ENCODE results near the gene NSD2.
"Not testable (repeated sequence)": the region's sequence is repeated elsewhere in the genome, so short reads cannot be mapped to it uniquely, and the experiment has no call there.

NSD2 gene

DNA sequence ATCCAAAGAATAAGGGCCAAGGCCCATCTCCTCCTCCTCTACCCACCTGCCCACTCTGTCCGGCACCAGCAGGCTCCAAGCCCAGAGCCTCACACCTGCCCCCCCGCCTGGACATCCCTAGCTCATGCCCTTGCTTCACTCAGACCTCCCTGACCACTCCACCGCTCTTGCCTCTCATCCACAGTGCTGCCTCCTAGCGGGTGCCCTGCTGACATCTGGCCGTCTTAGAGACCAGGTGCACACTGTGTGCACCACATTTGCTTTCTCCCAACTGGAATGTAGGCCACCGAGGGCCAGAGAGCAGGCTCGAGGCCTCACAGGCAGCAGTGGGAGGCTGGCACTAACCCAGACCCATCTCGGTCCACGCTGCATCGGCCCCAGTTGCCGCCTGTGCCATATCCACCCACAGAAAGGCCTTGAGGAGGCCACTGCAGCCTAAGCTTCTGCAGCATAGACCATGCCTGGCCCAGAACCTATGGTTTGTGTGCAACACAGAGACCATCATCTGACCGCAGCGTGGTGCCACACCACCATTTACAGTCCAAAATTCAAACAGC lies 28.8 kb upstream of the NSD2 start:
- no peak for DNase-seq

DNA sequence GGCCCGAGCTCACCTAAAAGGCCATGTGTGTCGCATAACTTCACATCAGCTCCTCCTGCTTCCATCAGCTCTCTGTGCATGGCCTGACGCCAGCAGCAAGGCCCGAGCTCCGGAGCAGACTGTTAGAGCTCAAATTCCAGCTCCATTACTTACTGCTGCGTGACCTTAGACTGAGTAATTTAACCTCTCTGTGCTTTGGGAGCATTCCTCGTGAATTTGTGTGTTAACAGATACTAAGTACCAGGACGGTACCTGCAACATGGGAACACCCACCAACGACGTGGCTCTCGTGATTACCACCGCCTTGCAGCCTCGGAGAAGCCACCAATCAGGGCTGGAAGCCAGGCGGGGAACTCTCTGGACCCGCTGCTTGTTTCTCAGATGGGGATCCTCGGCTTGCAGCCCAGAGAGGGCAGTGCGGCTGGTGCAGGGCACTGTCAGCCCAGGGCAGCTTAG lies 28.2 kb upstream of the NSD2 start:
- no peak for DNase-seq

DNA sequence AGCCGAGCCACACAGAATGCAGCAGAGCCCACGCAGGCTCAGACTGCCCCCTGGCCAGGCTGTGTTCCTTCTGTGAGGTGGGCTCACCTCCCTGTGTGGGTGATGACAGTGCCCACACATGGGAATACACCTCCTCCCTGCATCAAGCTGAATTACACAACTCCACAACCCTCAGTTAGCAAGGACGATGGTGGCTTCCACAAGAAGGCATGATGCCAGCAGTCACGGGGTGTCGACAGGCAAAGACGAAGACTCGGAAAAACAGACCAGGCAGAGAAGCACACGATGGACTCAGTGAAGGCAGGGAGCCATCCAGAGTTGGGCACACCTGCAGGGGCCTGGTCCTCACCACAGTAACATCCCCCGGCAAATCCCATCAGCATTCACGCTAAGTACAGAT lies 27.3 kb upstream of the NSD2 start:
- no peak for DNase-seq

DNA sequence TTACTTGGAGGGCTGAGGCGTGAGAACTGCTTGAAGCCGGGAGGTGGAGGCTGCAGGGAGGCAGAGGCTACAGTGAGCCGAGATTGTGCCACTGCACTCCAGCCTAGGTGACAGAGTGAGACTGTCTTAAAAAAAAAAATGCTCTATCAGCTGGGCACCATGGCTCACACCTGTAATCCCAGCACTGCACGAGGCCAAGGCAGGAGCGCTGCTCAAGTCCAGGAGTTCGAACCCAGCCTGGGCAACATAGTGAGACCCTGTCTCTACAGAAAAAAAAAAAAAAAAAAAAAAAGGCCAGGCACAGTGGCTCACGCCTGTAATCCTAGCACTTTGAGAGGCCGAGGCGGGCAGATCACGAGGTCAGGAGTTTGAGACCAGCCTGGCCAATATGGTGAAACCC lies 26.6 kb upstream of the NSD2 start:
- DNase-seq: not testable (repeated sequence)

DNA sequence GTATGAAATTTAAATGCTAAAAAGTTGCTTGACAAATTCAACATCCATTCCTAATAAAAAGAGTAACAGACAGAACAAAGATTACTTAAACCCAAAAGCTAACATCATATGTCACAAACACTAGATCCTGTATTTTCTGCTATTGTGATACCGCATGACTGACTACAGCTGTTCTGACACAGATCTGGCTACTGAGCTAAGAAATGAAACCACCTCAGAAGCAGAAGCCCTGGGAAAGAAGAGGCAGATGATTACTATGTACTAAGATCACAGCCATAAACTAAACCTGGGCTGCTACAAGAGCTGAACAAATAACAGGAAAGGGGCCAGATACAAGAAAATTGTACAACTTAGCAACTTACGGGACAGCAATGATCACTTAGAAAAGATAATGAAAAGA lies 24.6 kb upstream of the NSD2 start:
- DNase-seq: no peak

DNA sequence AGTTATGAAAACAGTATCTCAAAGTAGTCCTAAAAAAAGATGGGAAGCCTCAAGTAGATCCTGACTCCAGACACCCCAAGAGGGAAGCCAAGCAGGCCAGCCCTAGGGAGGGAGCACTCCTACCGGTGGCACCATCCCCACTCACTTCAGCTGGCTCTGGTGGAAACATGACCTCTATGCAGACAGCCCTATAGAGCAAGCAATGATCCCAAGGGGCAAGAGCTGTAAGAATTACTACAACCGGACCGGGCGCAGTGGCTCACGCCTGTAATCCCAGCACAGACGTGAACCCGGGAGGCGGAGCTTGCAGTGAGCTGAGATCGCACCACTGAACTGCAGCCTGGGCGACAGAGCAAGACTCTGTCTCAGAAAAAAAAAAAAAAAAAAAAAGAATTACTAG lies 20.9 kb upstream of the NSD2 start:
- DNase-seq: no peak

DNA sequence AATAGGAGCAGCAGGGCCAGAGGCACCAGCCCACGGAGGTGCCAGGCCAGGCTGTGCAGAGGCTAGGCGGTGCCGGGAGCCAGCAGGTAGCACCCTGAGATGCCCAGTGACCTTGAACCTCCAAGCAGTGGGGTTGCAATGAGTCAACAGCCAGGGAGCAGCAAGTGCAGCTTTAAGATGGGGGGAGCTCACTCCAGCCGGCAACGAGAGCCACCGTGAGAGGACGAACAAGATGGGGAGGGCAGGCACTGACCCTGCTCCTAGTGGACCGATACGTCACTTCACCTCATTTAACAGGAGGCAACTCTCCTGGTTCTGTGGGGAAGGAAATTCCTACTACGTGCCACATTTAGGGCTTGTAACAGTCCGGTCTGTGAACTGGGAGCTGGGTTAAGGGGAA lies 20.0 kb upstream of the NSD2 start:
- DNase-seq: no peak

DNA sequence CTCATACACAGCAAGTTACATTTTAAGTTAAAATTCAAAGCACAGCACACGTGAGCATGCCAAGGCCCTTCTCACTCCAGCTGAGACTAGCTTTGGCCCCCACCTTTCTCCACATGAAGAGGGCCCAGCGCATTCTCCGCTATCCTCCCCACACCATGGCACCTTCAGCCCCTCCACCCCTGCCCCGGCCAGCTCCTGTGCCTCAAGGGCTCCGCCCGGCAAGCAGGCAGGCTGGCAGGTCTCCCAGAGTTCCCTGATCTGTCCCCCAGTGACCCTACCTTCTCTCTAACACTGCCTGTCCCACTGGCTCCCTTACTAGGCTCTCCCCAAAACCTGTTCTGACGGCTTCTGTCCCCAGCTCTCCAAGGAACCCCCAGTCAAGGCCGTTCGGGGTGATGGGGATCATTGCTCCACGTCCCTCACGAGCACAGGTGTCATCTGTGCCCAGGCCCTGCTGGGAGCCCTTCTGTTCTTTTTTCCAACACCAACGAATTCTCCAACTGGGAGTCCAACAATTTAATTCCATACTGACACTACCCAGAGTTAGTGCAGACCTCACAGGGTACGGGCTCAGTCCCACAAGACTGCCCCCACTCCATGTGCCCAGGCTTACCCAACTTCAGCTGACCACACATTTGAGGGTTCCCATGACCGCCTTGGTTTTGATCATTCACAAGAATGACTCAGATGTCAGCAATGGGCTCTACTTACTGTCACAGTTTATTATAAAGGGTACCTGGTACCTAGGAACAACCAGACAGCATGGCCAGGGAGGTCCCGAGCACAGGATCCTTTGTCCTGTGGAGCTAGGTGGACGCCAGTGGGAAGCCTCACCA lies 19.4 kb upstream of the NSD2 start:
- DNase-seq: no peak

DNA sequence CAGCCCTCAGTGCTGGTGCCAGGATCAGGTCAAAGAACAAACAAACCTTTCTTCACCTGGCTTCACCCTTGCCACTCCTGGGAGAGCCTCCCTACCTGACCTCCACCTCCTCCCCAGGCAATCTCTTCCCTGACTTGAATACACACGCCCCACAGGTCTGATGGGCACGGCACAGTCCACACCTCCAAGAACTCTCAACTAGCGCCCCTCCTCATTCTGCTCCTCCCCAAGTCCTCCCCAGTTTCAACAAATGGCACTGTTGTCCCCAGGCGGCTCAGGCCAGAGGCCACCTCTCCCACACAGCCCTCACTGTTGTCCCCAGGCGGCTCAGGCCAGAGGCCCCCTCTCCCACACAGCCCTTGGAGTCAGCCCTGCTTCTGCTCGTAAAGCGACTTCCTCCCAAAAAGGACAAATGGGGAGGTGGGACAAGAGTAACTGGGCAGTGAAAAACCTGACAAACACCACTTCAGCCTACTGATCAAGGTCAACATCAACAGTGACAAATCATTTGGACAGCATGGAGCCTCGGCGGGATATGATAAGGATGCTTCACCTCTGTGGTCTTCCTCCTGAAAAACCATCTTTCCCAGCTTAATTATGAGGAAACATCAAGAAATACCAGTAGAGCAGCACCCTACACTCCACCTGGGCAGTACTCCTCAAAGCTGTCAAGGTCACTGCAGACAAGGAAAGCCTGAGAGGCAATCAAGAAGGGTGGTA lies 18.1 kb upstream of the NSD2 start:
- no peak for DNase-seq

DNA sequence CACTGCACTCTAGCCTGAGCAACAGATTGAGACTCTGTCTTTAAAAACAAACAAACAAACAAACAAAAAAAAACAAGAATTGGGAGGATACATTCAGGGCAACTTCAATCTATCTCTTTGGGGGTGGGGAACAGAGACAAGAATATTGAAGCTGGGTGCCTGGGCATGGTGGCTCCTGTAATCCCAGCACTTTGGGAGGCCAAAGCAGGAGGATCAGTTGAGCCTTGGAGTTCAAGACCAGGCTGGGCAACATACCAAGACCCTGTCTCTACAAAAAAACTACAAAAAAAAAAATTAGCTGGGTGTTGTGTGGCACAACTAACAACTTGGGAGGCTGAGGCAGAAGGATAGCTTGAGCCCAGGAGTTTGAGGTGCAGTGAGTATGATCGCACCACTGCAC lies 16.4 kb upstream of the NSD2 start:
- no peak for DNase-seq

DNA sequence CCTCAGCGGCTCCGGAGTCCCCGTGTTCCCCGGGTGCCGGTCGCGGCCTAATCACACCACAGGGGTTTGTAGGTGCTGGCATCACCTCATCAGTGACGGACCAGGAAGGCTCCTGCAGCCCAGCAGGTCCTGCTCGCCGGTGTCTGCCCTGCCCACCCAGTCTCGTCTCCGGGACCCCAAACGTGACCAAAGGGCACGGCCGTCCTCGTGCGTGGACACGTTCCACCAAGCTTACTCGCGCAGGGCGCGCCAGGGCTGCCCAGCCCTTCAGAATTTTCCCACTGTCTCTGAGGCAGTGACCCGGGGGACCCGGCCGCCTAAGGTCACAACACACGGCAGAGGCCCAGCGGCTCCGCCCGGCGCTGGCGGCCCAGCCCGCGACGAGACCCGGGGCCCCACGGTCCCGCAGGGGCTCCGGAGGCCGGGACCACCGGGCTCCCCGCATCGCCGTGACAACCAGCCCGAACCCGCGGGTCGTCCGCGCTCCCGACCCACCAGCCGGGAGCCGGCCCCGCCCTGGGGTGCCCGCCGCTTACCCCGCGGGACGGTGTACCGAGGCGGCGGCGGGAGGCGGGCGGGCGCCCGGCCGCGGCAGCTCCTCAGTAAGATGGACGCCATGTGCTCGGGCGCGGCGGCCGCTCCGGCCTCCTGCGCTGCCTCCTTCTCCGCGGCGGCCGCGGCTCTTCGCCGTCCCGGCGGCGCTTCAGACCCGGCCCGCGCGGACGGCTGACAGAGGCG lies 15.7 kb upstream of the NSD2 start:
- no peak for DNase-seq

DNA sequence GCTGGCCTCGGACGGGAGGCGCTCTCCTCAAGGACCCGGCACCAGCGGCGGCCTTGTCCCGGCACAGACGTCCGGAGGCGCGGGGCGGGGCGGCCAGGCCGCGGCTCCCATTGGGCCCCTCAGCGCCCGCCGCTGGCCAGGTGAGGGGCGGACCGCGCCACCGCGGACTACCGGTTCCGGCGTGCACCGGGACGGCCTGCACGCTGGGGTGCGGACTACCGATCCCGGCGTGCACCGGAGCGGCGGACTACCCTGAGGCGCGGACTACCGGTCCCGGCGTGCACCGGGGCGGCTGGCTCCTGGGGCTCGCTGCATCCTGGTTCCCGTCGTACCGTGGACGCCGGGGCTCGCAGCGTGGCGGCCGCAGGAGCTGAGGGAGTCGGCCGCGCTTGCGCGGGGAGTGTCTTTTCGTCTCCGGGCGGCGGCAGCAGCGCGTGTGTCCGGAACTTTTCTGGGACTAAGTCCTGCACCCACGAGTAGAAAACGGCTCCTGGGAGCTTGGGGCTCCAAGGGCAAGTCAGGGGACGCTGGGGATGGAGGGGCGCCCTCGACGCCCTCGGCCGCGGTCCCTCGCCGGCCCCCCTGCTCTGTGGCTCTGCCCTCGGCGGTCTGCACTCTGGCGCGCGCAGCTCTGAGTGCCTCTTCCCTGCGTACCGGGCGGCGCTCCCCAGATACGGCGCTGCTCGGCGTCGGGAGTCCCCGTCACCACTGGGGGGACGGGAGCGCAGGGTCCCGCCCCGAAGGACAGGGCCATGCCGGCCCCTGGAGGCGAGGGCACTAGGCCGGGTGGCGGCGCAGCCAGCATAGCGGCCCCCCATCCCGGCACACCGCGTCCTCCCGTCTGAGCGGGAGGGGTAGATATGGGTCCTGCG lies 14.9 kb upstream of the NSD2 start, which contains the start of gene LETM1:
LETM1 (minus strand) TSS at position 86 of the 872 bp plus-strand sequence. CDS start 206 bp downstream, outside the sequence.
- DNase-seq: peak; percentile 94

DNA sequence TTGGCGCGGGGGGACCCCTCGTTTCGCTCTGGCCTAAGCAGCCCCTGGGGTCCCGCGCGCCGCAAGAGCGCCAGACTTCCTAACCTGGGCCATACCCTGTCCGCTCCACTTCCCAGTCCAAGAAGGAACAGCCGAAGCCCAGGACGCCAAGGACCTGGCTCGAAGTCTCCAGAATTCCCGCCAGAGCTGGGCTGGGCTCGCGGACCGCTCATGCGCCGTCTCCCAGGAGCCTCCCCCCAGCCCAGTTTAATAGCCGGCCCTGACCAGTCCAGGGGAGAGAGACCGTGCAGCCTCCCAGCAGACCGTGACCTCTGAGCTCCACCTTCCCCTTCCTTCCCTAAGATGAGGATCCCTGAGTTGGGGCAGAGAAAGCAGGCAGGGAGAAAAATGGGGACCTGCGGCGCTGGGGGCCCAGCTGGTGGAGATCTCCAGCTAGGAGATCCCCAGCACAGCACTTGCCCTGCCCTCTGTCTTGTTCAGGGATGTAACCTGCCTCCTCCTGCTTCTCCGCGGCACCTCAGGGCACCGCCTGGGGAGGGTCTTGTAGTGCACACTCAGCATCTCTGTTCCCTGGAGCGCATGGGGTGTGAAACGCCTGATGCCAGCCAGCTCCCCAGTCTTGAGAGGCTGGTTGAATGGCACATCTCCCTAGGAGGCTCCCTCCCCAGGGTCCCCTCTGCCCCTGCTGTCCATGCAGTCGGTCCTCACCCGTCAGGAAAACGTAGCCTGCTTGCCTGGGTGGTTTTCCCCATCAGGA lies 14.1 kb upstream of the NSD2 start:
- no peak for DNase-seq

DNA sequence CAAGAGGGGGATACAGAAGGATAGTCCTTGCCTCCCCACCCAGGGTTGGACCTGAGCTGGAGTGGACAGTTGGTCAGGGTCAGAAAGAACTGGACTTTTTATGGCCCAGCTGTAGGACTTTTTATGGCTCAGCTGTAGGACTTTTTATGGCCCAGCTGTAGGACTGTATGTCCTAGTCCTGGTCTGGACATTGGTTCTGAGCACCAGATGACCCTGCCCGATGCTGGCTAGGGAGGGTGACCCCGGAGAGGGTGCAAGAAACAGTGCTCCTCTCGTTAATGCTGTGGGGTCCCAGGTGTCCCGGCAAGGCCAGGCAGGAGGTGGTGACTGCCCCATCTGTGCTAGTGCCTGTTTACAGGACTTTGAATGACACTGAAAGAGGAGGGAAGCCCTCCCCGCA lies 13.3 kb upstream of the NSD2 start:
- no peak for DNase-seq

DNA sequence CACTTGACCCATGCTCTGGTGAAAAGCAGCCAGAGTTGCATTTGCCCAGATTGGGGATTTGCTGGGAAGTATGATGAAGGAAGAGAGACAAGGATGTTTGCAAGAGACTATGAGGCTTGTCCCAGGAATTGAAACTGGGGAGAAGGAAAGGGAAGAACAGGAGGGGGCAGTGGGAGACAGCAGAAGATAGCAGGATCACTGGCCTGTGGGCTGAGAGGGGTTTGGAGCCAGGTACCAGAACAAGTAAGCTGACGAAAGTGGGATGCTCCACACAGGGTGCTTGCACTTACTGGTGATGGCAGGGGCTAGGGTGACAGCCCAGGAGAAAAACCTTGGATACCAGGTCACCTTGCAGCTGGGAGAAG lies 11.8 kb upstream of the NSD2 start:
- DNase-seq: no peak

DNA sequence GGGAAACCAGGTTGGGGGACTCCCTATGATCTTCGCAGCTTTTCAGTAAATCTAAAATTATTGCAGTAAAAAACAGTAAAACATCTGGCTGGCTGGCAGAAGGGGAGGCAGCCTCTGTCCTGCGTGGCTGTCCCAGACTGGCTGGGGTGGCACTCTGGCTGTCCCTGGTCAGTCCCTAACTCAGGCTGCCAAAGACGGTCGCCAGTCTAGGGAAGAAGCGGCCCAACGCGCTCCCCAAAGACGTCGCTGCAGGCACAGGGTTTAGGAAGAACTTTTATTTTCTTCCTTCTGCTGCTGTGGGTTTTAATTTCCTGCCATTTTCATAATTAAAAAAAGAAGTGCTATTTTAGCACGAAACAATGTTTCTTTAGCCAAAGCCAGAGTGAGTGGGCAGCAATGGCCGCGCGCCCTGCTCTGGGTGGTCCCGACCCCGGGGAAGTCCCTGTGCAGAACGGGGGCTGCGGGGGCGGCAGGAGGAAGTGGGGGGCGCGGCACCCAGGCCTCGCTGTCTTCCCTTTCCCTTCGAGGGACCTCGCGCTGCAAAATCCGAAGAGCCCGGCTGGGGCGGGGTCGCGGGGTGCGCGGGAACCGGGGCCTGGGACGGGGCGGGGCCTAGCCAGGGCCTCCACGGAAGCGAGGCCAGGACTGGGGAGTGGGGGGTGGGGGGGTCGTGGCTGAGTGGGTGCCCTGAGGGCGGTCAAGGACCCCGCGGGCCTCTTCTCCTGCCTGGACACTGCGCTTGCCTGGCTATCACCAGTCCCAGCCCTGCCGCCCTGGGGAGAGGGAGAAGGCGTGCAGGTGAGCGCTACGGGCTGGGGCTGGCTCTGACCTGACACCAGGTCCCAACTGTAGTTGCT lies 8.9 kb upstream of the NSD2 start:
- DNase-seq: peak; percentile 24

DNA sequence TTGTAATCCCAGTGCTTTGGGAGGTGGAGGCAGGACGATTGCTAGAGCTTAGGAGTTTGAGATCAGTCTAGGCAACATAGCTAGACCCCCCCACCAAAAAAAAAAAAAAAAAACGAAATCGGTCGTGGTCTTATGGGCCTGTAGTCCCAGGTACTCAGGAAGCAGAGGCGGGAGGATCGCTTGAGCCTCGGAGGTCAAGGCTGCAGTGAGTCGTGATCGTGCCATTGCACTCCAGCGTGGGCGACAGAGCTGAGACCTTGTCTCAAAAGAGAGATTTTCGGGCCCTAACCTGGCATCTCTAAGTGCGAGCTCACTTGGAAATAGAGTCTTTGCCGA lies 8.3 kb upstream of the NSD2 start:
- no peak for DNase-seq

DNA sequence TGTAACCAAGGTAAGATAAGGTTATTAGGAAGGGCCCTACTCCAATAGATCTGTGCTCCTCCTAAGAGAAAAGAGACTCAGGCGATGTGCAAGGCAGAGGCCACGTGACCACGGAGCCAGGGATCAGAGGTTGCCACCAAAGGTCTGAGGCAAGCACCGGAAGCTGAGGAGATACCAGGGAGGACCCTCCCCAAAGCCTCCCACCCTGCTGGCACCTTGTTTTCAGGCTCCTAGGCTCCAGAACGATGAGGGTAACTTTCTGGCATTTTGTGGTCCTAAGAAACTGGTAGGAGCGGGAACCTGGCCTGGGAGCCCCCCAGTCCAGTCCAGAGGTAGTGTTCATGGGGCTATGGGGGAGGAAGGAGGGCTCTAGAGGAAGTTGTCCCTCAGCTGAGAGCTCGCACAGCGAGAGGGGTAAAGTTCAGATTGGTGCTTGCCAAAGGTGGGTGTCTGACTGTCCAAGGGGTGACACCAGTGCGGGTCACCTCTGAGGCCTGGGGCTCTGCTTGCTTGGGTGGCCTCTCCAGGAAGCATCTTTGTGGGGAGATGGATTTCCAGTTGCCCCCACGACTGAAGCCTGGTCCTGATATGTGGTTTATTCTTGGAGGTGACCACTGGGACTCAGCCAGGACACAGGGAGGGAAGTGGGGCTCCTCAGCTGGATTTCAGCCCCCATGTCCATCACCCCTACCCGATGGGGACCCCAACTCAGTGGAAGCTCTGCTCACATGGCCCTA lies 7.7 kb upstream of the NSD2 start:
- DNase-seq: no peak

DNA sequence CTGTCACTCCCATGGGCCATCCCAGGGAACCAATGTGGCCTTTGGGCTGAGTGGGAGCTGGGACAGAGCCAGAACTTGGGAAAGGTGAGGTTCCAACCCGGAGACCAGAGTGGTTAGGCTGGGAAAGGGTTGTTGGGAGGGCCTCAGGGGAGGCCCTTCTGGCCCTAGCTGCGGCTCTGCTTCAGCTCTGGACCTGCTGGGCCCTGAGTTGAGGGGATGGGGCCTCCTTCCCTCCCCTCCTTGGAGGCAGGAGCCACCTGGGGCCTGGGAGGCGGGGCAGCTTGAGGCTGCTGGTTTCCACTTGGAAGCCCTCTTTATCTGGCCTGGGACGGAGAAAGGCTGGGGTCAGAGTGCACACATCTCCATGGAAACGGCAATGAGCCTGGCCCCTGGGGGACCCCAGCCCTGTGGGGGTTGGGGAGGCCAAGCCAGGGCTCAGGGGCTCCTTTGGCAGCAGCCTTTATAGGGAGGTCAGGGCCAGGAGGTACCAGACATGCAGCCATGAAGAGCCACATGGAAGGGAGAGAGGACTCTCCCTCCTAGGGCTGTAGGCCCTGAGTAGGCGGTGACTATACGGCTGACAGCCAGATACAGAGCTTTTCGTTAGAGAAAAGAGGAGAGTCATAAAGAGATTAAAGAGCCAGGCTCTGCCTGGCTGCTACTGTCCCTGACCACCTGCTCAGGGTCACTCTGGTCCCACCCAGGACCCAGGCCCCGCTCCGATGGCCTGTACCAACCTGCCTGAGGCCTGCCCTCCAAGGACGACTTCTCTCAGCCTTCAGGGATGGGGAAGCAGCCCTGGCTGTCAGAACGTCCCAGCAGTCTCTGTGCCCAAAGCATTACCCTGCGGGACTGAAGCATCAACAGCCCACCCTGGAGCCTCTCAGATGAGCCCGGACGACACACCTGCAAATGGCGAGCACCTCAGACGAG lies 6.9 kb upstream of the NSD2 start:
- no peak for DNase-seq
